Liver (tissue), 3 donors: ENCODE data around the gene TBC1D10A.

Experiments
- EGR1 ChIP-seq, 2 donors: IDR thresholded peaks; 2 replicates each; pipeline ENCODE4 v1.6.1; 2016 to 2018; ENCODE audit warnings: antibody characterized with exemption in 2 of 2, low read depth in 2 of 2
- TF ChIP-seq, protein P1 (sequence below): IDR thresholded peaks from 2 replicates; pipeline ENCODE4 v1.6.1; 2016; ENCODE audit warnings: antibody characterized with exemption
- TF ChIP-seq, protein P2 (sequence below): fragments of 150-350 bp; IDR thresholded peaks from 2 replicates; pipeline ENCODE4 v1.5.1; 2017; ENCODE audit warnings: improper control_type of control experiment, low read depth, low read length; ENCODE audit not compliant: missing input control
- donor health status: healthy.
- donor health status: healthy.

DNA sequence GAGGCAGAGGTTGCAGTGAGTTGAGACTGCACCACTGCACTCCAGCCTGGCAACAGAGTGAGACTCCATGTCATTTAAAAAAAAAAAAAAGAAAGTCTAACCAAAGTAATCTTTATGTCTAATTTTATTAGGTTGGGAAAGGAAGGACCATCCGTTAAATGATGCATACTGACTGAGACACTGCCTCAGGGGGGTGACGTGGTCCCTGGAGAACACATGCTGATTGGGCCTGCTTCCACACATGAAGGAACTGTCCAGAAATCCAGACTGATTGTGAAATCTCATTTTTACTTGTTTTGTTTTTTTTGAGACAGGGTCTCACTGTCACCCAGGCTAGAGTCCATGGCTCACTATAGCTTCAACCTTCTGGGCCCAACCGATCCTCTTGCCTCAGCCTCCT lies 24.5 kb upstream of the TBC1D10A start:
- TF ChIP-seq, protein P1, sequence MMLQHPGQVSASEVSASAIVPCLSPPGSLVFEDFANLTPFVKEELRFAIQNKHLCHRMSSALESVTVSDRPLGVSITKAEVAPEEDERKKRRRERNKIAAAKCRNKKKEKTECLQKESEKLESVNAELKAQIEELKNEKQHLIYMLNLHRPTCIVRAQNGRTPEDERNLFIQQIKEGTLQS: no peak
- TF ChIP-seq, protein P2, sequence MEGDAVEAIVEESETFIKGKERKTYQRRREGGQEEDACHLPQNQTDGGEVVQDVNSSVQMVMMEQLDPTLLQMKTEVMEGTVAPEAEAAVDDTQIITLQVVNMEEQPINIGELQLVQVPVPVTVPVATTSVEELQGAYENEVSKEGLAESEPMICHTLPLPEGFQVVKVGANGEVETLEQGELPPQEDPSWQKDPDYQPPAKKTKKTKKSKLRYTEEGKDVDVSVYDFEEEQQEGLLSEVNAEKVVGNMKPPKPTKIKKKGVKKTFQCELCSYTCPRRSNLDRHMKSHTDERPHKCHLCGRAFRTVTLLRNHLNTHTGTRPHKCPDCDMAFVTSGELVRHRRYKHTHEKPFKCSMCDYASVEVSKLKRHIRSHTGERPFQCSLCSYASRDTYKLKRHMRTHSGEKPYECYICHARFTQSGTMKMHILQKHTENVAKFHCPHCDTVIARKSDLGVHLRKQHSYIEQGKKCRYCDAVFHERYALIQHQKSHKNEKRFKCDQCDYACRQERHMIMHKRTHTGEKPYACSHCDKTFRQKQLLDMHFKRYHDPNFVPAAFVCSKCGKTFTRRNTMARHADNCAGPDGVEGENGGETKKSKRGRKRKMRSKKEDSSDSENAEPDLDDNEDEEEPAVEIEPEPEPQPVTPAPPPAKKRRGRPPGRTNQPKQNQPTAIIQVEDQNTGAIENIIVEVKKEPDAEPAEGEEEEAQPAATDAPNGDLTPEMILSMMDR: no peak
- TF ChIP-seq EGR1 (IDR thresholded peaks at IDR 0.05; ENCODE audit: low read depth in 2 of 2): no peak
